ENCODE results near the gene HSPA8. TPM values are rescaled to one million over a fixed set of nuclear protein-coding genes. Genes with fewer than 3 reads are reported as not detected.

The HSPA8 gene
- total and polyA plus RNA-seq, 7 donors: 1,127 to 3,112 (median 1,617) TPM

GRCh38 chr11:123076484-123076883 lies 14.5 kb upstream of the HSPA8 start:
- Histone ChIP-seq H3K4me1 (peaks cover 5% of the 10 kb centered on the region), H3K27ac (no peak overlapping the region), H3K27me3 (ENCODE audit: insufficient read depth in 3 of 3, low read length in 2 of 3) (no peaks in the 10 kb centered on the region), H3K9me3 (no peaks in the 10 kb centered on the region), H3K36me3 (ENCODE audit: insufficient read depth in 1 of 2, low read depth in 1 of 2) (no peaks in the 10 kb centered on the region), H3K4me3 (no peak overlapping the region)
- ATAC-seq (no peak), DNase-seq (no peak)
- 93 to 94% (median 93%) methylated on average over 2 of the region's 2 CpGs for WGBS, 3 donors
- no peak for TF ChIP-seq CTCF (IDR thresholded peaks at IDR 0.05)
- intact Hi-C loops (cut with DNase I): no loop called here

- 93% methylated on average over 14 of the region's 14 CpGs for WGBS, 3 donors
- ATAC-seq (no peak), DNase-seq (no peak)
- Histone ChIP-seq H3K27ac (no peak overlapping the region), H3K27me3 (ENCODE audit: insufficient read depth in 3 of 3, low read length in 2 of 3) (no peaks in the 10 kb centered on the region), H3K4me3 (no peak overlapping the region), H3K9me3 (no peaks in the 10 kb centered on the region), H3K4me1 (peaks cover 10% of the 10 kb centered on the region), H3K36me3 (ENCODE audit: insufficient read depth in 1 of 2, low read depth in 1 of 2) (no peaks in the 10 kb centered on the region)
- TF ChIP-seq CTCF (IDR thresholded peaks at IDR 0.05): no peak
- intact Hi-C loops (cut with DNase I): no loop called here
These were observed 11.6 kb upstream of the HSPA8 start for GRCh38 chr11:123073343-123074057.

- H3K4me1 ChIP-seq: peaks cover 10% of the 10 kb centered on the region
- TF ChIP-seq CTCF (IDR thresholded peaks at IDR 0.05): no peak
- no peaks in the 10 kb centered on the region for H3K9me3 ChIP-seq
- H3K27ac ChIP-seq: no peak overlapping the region
- H3K36me3 ChIP-seq (ENCODE audit: insufficient read depth in 1 of 2, low read depth in 1 of 2): no peaks in the 10 kb centered on the region
- intact Hi-C loops (cut with DNase I): no loop called here
- no peak overlapping the region for H3K4me3 ChIP-seq
- no peak for ATAC-seq
- DNase-seq: no peak
- H3K27me3 ChIP-seq (ENCODE audit: insufficient read depth in 3 of 3, low read length in 2 of 3): no peaks in the 10 kb centered on the region
These were observed 10.8 kb upstream of the HSPA8 start for GRCh38 chr11:123072762-123073161.

GRCh38 chr11:123072332-123072761 lies 10.4 kb upstream of the HSPA8 start:
- Histone ChIP-seq H3K36me3 (ENCODE audit: insufficient read depth in 1 of 2, low read depth in 1 of 2) (no peaks in the 10 kb centered on the region), H3K27me3 (ENCODE audit: insufficient read depth in 3 of 3, low read length in 2 of 3) (no peaks in the 10 kb centered on the region), H3K4me1 (peaks cover 10% of the 10 kb centered on the region), H3K4me3 (no peak overlapping the region), H3K9me3 (no peaks in the 10 kb centered on the region), H3K27ac (no peak overlapping the region)
- 55 to 69% (median 62%) methylated on average over 2 of the region's 2 CpGs for WGBS, 3 donors
- intact Hi-C loops (cut with DNase I): no loop called here
- DNase-seq (no peak), ATAC-seq (no peak)
- TF ChIP-seq CTCF (IDR thresholded peaks at IDR 0.05): no peak

Measured in psoas muscle (tissue), 8 donors.